OCI-LY1 (cell line): ENCODE measurements around the gene PTPRN2.

ENCODE experiments used
- EZH2 ChIP-seq: fragments of 200-600 bp; sonication (generic), shearing (Covaris generic); IDR thresholded peaks from 2 replicates; pipeline ENCODE4 v1.8.0; 2017; ENCODE audit warnings: borderline replicate concordance, mixed run types, mild to moderate bottlenecking, antibody characterized with exemption, low read length, moderate library complexity, mixed read lengths
- TF ChIP-seq, protein P1 (sequence below): fragments of 200-600 bp; sonication (generic), shearing (Covaris generic); IDR thresholded peaks from 2 replicates; pipeline ENCODE4 v1.5.1; 2017; ENCODE audit warnings: mild to moderate bottlenecking, antibody characterized with exemption, low read length, moderate library complexity, mixed read lengths

DNA sequence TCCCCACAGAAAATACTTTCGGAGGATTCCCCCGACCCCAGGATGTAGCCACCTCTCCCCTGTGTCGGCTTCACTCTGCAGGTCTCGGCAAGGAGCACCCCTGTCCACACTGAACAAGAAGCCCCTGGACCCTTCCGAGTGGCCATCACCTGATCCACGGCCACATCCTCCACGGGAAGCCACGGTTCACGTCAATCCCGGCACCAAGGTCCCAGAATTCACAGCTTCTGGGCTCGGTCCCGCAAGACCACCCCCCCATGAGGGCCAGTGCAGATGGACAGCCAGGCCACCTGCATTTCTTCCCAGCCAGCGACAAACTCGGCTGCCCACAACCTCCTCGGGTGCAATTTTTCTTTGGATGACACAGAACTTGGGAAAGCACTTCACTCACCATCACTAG lies 199.6 kb downstream of the PTPRN2 start:
- TF ChIP-seq, protein P1, sequence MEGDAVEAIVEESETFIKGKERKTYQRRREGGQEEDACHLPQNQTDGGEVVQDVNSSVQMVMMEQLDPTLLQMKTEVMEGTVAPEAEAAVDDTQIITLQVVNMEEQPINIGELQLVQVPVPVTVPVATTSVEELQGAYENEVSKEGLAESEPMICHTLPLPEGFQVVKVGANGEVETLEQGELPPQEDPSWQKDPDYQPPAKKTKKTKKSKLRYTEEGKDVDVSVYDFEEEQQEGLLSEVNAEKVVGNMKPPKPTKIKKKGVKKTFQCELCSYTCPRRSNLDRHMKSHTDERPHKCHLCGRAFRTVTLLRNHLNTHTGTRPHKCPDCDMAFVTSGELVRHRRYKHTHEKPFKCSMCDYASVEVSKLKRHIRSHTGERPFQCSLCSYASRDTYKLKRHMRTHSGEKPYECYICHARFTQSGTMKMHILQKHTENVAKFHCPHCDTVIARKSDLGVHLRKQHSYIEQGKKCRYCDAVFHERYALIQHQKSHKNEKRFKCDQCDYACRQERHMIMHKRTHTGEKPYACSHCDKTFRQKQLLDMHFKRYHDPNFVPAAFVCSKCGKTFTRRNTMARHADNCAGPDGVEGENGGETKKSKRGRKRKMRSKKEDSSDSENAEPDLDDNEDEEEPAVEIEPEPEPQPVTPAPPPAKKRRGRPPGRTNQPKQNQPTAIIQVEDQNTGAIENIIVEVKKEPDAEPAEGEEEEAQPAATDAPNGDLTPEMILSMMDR, result no peak
- no peak for TF ChIP-seq EZH2
